ENCODE data around the gene GPR179.

Gene GPR179

GRCh38 chr17:38342886-38343607 is 709 bp downstream of the GPR179 start:
- DNase-seq = no peak

GRCh38 chr17:38341035-38341721 is 2.6 kb downstream of the GPR179 start:
- no peak for DNase-seq

GRCh38 chr17:38339891-38340290 is 3.9 kb downstream of the GPR179 start:
- DNase-seq = no peak

- no peak for DNase-seq
Measured at GRCh38 chr17:38338535-38338934, 5.2 kb downstream of the GPR179 start.

- no peak for DNase-seq
Measured at GRCh38 chr17:38338053-38338452, 5.7 kb downstream of the GPR179 start.

- DNase-seq = no peak
Measured at GRCh38 chr17:38336838-38337237, 6.9 kb downstream of the GPR179 start.

- DNase-seq = no peak
Measured at GRCh38 chr17:38334480-38335364, 9.0 kb downstream of the GPR179 start.

- DNase-seq = peak in 1 of 2 donors; percentile 33
Measured at GRCh38 chr17:38333635-38334295, 10.0 kb downstream of the GPR179 start.

GRCh38 chr17:38332735-38333134 is 11.0 kb downstream of the GPR179 start:
- no peak for DNase-seq

- no peak for DNase-seq
Measured at GRCh38 chr17:38330941-38331411, 12.8 kb downstream of the GPR179 start.

- no peak for DNase-seq
Measured at GRCh38 chr17:38329808-38330730, 13.7 kb downstream of the GPR179 start.

GRCh38 chr17:38329284-38329683 is 14.5 kb downstream of the GPR179 start:
- DNase-seq = no peak

GRCh38 chr17:38328620-38329019 is 15.1 kb downstream of the GPR179 start:
- DNase-seq = no peak

- no peak for DNase-seq
Measured at GRCh38 chr17:38327936-38328335, 15.8 kb downstream of the GPR179 start.

GRCh38 chr17:38326996-38327792 is 16.6 kb downstream of the GPR179 start:
- DNase-seq = peak in 1 of 2 donors; percentile 14

GRCh38 chr17:38325221-38325851 is 18.4 kb downstream of the GPR179 start:
- no peak for DNase-seq

- no peak for DNase-seq
Measured at GRCh38 chr17:38324772-38325171, 19.0 kb downstream of the GPR179 start.

- DNase-seq = no peak
Measured at GRCh38 chr17:38324141-38324697, 19.5 kb downstream of the GPR179 start.

GRCh38 chr17:38322897-38323296 is 20.9 kb downstream of the GPR179 start:
- no peak for DNase-seq
